ACHN (cell line): Measurements from ENCODE around the gene HCAR2.
"Not testable (repeated sequence)": the region's sequence is repeated elsewhere in the genome, so short reads cannot be mapped to it uniquely, and the experiment has no call there.

Source experiments
- DNase-seq: peaks from one replicate; pipeline ENCODE4 v3.0.0-alpha.2; 2015
- in situ Hi-C: cut with HindIII; loops from 2 replicates; pipeline ENCODE4 v1.10.0; 2017; ENCODE audit warnings: low sequenced_read_pairs, low pct_ligation_motif_present, low pct_unique_long_range_greater_than_20kb

The HCAR2 gene

DNA sequence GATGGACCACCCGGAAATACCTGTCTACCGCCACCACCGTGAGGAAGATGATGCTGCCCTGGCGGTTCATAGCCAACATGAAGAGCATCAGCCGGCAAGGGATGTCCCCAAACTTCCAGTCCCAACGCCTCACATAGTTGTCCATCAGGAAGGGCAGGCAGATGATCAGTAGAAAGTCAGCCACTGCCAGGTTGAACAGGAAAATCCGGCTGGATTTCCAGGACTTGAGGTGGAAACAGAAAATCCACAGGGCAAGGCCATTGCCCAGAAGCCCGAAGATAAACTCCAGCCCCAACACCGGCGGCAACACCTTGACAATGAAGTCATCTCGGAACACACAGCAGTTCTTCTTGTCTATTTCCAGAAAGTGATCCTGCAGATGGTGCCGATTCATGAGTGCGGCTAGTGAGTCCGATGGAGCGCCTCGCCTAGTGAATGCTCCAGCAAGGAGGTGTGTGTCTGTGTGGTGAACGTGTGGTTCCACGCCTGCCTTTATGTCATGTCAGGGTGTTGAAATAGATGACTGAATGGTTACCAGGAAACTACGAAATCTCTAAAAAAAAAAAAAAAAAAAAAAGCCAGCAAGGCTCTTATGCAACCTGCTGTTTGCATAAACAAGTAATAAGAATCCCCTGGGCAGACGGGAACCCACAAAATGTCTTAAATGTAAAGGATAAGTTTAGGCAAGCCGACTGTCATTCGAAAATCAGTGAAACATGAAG lies at the start of gene HCAR2:
HCAR2 (minus strand) TSS at position 468 of the 722 bp plus-strand sequence; CDS start at position 394, 74 bp downstream.
- in situ Hi-C loops, DNase-seq: not testable (repeated sequence)

DNA sequence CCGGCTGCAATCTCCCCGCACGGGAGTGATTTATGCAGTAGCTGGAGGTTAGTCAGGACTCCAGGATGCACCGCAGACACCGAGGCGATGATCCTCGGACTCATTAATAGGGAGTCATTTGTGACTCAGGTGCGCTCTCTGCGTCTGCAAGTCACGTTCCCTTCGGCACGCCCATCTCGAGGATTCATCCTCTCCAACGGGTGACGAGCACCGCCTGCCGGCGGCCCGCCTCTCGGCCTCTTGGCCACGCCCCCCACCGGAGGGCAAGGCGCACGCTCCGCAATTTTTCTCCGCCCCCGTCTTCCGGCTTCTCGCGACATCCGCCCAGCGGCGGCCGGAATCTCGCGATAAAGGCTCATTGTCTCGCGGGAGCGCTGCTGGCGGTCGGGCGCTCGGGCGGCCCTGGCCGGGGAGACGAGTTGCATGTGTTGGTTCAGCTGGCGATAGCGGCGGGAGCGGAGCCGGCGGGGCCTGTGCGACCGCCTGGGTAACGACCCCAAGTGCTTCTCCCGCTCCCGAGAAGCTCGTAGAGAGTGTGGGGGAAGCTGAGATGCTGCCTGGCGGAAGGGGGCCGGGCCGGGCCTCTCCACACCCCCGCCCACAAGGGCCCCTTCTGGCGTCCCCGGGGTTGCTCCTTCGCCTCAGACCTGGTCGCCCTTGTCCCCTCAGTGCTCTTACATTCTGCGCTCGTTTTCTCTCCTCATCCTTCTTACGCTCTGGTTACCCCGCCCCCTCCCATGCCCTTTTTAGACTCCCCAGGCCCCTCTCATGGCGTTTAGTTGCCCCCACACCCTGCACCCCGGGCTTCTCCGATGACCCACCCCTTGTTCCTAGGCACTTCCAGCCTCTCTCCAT lies 49.5 kb upstream of the HCAR2 start, which contains the start of gene DENR:
DENR (plus strand) TSS at position 361 of the 855 bp plus-strand sequence. CDS start 878 bp downstream, outside the sequence.
- in situ Hi-C loops: loop anchor here (25.0 kb wide), 1 partner anchor 115 kb away; no protein-coding TSS in a partner anchor

DNA sequence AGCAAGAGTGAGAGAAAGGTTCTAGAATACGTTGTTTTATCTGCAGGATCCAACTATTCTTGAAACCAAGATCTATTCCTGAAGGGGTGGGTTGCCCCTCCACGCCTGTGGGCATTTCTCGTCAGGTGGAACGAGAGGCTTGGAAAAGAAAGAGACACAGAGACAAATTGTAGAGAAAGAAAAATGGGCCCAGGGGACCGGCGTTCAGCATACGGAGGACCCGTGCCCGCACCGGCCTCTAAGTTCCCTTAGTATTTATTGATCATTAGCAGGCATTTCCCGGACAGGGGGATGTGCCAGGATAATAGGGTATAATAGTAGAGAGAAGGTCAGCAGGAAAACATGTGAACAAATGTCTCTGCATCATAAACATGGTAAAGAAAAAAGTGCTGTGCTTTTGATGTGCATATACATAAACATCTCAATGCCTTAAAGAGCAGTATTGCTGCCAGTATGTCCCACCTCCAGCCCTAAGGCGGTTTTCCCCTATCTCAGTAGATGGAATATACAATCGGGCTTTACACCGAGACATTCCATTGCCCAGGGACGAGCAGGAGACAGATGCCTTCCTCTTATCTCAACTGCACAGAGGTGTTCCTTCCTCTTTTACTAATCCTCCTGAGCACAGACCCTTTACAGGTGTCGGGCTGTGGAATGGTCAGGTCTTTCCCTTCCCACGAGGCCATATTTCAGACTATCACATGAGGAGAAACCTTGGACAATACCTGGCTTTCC lies 47.8 kb upstream of the HCAR2 start:
- not testable (repeated sequence) for DNase-seq
- in situ Hi-C loops: loop anchor here (25.0 kb wide), 1 partner anchor 114 kb away; no protein-coding TSS in a partner anchor

More for the DNA sequence above, 49.5 kb upstream of the HCAR2 start, which contains the start of gene DENR:
- DNase-seq: peak; percentile 100

- DNase-seq: no peak
- in situ Hi-C loops: loop anchor here (25.0 kb wide), 1 partner anchor 112 kb away; no protein-coding TSS in a partner anchor
These were observed 46.6 kb upstream of the HCAR2 start for GRCh38 chr12:122749569-122750332.

GRCh38 chr12:122747224-122748135 lies 44.3 kb upstream of the HCAR2 start:
- in situ Hi-C loops: no loop called here
- no peak for DNase-seq

GRCh38 chr12:122743895-122744525 lies 40.9 kb upstream of the HCAR2 start:
- in situ Hi-C loops: no loop called here
- DNase-seq: no peak

DNA sequence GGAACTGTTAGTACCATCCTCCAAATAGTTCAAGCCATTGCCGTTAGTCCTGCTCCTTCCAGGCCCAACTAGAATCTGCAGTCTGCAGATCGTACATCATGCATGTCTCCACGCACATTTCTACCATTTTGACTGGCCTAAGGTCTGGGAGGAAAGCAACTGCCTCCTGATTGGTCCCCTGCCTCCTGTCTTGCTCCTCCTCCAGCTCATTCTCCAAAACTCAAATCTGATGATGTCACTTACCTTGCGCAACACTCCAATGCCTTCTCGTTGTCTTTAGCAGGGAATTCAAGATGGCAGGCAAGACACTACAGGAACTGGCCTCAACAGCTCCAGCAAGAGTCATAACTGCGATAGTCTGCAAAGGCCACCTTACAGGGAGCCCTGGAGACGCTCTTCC lies 37.2 kb upstream of the HCAR2 start:
- no peak for DNase-seq
- in situ Hi-C loops: no loop called here

GRCh38 chr12:122738571-122738970 lies 35.4 kb upstream of the HCAR2 start:
- no peak for DNase-seq
- in situ Hi-C loops: no loop called here

DNA sequence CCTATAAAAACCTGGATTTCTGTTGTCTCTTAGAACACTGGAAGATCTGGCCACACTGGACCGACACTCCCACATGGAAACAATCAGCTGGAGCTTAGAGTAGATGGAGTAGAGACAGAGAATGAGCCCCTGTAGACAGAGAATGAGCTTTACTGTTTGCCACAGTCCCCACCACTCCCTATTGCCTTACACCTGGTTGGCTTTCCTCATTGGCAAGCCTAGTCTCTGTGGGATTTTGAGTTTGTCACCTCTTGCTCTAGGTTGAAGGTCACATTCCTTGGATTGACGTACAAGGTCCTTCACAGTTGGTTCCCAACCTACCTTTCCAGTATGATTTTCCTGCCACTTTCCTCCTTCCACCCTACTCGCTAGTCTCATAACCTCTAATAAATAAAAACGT lies 29.5 kb upstream of the HCAR2 start:
- in situ Hi-C loops: no loop called here
- no peak for DNase-seq

- in situ Hi-C loops: no loop called here
- DNase-seq: no peak
These were observed 29.0 kb upstream of the HCAR2 start for GRCh38 chr12:122732170-122732569.

DNA sequence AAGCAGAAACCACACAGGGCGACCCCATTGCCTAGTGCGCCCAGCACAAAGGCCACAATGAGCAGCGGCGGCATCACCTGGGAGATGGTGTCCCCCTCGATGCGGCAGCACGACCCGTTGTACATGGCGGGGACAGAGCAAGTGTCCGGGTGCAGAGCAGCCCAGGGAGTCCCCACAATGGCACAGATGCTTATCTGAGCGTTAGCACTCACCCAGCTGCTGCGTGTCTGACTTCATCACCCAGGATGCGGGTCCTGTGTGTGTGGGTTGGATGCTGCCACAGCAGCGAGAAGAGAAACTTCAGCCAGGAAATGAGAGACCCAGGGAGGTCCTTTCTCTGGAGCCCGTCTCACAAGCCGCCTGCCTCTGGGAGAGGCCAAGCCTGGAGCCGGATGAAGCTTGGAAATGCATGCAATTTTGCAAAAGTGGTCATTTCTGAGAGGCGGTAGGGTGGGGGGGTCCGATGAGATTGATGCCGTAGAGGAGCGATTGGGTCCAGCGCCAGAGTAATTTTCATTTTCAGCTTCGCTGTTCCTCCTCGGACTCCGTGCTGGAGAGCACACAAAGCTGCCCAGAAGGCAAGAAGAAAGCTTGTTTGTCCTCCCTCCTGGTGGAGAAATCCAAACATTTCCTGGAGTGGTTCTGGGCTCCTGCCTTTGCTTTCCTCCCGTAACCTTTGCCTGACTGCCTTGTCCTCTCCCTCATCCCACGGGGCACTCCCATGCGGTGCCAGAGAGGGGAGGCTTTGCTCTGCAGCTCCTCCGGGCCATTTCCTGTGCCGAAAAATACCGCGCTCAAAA lies 27.3 kb upstream of the HCAR2 start, which contains the start of gene HCAR1:
HCAR1 (minus strand) TSS at position 630 of the 800 bp plus-strand sequence; CDS start at position 125, 505 bp downstream.
- no peak for DNase-seq

DNA sequence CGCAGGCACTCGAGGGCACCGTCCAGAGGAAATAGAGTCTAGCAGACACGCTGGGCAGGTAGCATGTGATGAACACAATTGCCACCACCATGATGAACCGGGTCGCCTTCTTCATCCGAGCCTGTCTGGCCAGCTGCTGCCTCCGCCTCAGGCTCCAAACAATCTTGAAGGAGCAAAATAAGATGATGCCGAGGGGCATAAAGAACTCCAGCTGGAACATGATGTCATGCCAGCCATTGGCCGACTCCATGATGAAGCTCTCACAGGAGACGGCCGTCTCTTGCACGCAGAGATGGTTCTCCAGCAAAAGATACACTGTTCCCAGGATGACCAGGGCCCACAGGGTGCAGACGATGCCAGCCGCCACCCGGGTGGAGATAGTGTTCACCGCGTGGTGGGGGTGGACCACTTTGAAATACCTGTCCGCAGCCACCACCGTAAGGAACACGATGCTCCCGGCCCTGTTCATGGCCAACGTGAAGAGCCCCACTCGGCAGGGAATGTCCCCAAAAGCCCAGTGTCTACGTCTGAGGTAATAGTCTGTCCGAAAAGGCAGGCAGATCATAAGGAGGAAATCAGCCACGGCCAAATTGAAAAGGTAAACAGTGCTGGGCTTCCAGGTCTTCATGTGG lies 26.5 kb upstream of the HCAR2 start:
- in situ Hi-C loops: no loop called here
- no peak for DNase-seq

More for the DNA sequence above, 27.3 kb upstream of the HCAR2 start, which contains the start of gene HCAR1:
- in situ Hi-C loops: no loop called here

- DNase-seq: peak; percentile 53
- in situ Hi-C loops: no loop called here
These were observed 23.0 kb upstream of the HCAR2 start for GRCh38 chr12:122726080-122726558.

DNA sequence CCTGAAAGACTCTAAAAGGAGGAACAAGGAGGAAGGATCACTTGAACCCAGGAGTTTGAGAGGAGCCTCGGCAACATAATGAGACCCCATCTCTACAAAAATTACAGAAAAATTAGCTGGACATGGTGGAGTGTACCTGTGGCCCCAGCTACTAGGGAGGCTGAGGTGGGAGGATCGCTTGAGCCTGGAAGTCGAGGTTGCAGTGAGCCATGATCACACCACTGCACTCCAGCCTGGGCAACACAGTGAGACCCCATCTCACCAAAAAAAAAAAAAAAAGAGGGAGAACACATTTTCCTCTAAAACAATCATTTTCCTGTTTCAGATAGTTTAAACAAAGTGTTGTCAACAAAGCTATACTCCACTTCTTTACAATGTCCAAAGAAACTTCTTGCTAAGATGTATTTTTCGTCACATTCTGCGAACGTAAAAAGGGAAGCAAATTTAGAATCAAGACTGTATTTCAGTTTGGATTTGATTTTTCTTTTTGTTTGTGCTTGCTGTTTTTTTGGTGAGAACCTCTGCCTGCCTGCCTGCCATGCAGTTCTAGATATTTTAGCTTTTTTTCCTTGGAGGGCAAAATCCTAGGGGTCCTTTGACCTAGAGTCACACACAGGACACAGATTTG lies 22.4 kb upstream of the HCAR2 start:
- DNase-seq: no peak
- in situ Hi-C loops: no loop called here
